Thyroid gland (tissue), 4 donors: ENCODE measurements around the gene LRP6.

Source experiments
- CTCF ChIP-seq, 6 experiments: fragments of 200-600 bp in 3 of 6; fragments of 450-650 bp in 3 of 6; sonication (generic) in 3 of 6; IDR thresholded peaks; one replicate each; pipeline ENCODE4 v1.5.1; 2016 to 2019; ENCODE audit warnings: antibody characterized with exemption in 6 of 6, mild to moderate bottlenecking in 2 of 6, inconsistent platforms in 1 of 6, moderate library complexity in 1 of 6
- POLR2A ChIP-seq, 2 donors: fragments of 450-650 bp; IDR thresholded peaks; one replicate each; pipeline ENCODE4 v1.6.1; 2017; ENCODE audit warnings: antibody characterized with exemption in 2 of 2, mild to moderate bottlenecking in 2 of 2, moderate library complexity in 1 of 2

- TF ChIP-seq POLR2A (IDR thresholded peaks at IDR 0.05) (no peak), CTCF (IDR thresholded peaks at IDR 0.05) (no peak)
Observed at GRCh38 chr12:12209043-12209442, 57.8 kb downstream of the LRP6 start.
